Measurements from ENCODE around the gene ZNF521.

ZNF521 gene
- 0 to 0.54 (median 0) reads per million in 9 experiments for total RNA-seq

DNA sequence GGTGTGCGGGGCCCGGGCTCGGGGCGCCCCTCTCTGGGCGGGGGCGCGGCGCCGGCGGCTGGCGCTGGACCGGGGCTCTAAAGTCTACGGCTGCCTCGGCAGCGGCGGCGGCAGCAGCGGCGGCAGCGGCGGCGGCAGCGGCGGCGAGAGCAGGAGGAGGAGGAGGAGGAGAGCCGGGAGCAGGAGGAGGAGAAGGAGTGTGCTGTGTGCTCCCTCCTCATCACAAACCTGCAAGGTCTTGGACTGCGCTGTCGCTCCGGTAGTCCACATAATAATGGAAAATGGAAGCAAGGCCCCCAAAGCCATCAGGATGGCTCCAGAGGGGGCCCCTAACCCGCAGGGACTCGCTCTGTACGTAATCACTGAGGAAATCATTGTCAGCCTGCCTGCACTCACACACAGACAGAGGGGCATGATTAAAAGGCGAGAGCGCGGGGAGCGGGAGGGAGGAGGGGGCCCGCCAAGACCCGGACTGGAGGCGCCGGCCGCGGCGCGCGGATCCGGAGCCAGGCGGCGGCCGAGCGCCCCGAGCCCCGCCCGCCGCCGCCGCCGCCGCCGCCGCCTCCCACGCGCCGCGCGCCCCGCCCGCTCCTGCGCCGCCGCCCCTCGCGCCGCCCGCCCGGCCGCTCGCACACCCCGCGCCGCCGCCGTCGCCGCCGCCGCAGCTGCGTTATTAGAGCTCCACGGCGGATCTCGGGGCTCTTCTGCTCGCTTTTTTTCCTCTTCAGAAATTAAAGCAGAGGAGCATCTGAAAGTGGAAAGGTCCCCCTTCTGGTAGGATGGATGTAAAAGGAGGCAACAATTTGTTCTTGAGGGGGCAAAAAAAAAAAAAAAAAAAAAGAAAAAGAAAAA, at the start of gene ZNF521:
Gene ZNF521 (minus strand): TSS at position 390 of the 852 bp plus-strand sequence. CDS start 1,220 bp downstream, outside the sequence.
- H3K4me3 Mint-ChIP-seq = peak within 1 kb of the TSS; percentile 88 to 90
- peaks cover 6 to 10% of the 10 kb centered on the region in 2 donors for H3K4me1 Mint-ChIP-seq (ENCODE audit: low read depth in 2 of 2)
- no peak within 1 kb of the TSS for H3K27ac Mint-ChIP-seq
- H3K27me3 Mint-ChIP-seq = peaks cover 33% of the 10 kb centered on the region in 2 donors
- peak; percentile 17 to 24 (median 21) for DNase-seq
- H3K9me3 Mint-ChIP-seq = no peaks in the 10 kb centered on the region
- ATAC-seq (replicated peaks) = peak; percentile 85
- peaks cover 5% of the 10 kb centered on the region for H3K36me3 Mint-ChIP-seq (ENCODE audit: insufficient read depth)

GRCh38 chr18:25399554-25399953, 47.6 kb upstream of the ZNF521 start:
- Mint-ChIP-seq H3K4me3 (no peak overlapping the region), H3K27me3 (no peaks in the 10 kb centered on the region), H3K27ac (no peak overlapping the region), H3K9me3 (peaks cover 2 to 7% of the 10 kb centered on the region in 2 donors), H3K36me3 (ENCODE audit: insufficient read depth) (no peaks in the 10 kb centered on the region), H3K4me1 (ENCODE audit: low read depth in 2 of 2) (no peaks in the 10 kb centered on the region)
- ATAC-seq (replicated peaks) (no peak), DNase-seq (no peak)

DNA sequence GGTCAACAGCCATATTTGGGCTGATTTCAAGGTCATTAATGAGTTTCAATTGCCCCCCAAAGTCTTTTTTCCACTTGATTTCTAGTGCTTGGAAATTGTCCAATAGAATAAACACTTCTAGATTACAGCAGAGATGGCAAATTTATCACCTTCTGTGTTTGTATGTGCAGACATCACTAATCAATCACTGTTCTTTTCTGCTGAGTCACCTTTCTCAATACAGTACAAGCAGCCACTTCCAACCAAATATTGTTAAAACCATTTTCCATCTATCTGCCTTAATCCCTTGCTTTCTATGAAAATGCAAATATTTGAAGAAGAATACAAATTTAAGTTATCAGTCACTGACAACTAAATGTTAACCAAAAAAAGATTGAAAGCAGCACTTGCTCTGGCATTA, 40.2 kb upstream of the ZNF521 start:
- Mint-ChIP-seq H3K4me3 (no peak overlapping the region), H3K27ac (no peak overlapping the region), H3K9me3 (peaks cover 5 to 22% of the 10 kb centered on the region in 2 donors), H3K36me3 (ENCODE audit: insufficient read depth) (no peaks in the 10 kb centered on the region), H3K27me3 (peaks cover 0 to 8% of the 10 kb centered on the region in 2 donors), H3K4me1 (ENCODE audit: low read depth in 2 of 2) (no peaks in the 10 kb centered on the region)
- DNase-seq (no peak), ATAC-seq (replicated peaks) (no peak)

DNA sequence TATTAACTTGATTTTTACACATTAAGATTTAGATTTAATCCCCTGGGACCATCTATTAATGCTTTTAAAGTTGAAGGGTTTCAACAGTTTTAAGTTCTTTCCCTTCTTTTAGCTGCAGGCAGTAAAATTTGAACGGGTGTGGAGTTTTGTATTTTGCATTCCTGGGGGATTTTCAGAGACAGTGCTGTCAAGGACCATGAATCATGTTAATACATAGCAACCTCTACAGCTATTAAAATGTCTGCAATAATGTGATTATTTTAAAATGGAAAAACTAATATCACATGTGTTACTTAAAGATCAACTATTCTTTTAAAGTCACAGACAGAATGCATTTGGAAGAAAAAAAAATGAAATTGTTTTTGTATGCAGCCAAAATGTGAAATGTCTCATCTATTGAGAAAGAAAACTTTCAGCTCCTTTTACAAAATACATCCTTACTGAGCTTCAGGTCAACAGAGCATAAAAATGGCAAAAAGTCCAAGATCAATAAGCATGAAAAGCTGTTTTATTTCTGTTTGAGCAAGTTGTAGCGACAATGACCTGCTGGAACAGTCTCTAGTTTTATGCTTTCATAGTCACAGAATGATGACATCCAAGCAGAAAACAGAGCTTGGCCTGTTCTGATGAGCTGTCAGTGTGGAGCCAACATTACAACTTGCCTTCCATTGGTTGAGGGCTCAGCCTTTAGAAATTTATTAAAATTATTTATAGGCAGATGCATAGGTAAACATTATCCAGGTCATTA, 21.6 kb upstream of the ZNF521 start:
- peaks cover 3% of the 10 kb centered on the region for H3K36me3 Mint-ChIP-seq (ENCODE audit: insufficient read depth)
- H3K9me3 Mint-ChIP-seq = no peaks in the 10 kb centered on the region
- no peaks in the 10 kb centered on the region for H3K4me1 Mint-ChIP-seq (ENCODE audit: low read depth in 2 of 2)
- H3K27me3 Mint-ChIP-seq = peaks cover 0 to 5% of the 10 kb centered on the region in 2 donors
- H3K27ac Mint-ChIP-seq = no peak overlapping the region
- ATAC-seq (replicated peaks) (no peak), DNase-seq (no peak)
- H3K4me3 Mint-ChIP-seq = no peak overlapping the region

- H3K9me3 Mint-ChIP-seq = peaks cover 0 to 2% of the 10 kb centered on the region in 2 donors
- H3K4me3 Mint-ChIP-seq = no peak overlapping the region
- no peaks in the 10 kb centered on the region for H3K27me3 Mint-ChIP-seq
- no peak overlapping the region for H3K27ac Mint-ChIP-seq
- DNase-seq = no peak
- no peak for ATAC-seq (replicated peaks)
- no peaks in the 10 kb centered on the region for H3K36me3 Mint-ChIP-seq (ENCODE audit: insufficient read depth)
- no peaks in the 10 kb centered on the region for H3K4me1 Mint-ChIP-seq (ENCODE audit: low read depth in 2 of 2)
Measured at GRCh38 chr18:25370391-25370790, 18.4 kb upstream of the ZNF521 start.

DNA sequence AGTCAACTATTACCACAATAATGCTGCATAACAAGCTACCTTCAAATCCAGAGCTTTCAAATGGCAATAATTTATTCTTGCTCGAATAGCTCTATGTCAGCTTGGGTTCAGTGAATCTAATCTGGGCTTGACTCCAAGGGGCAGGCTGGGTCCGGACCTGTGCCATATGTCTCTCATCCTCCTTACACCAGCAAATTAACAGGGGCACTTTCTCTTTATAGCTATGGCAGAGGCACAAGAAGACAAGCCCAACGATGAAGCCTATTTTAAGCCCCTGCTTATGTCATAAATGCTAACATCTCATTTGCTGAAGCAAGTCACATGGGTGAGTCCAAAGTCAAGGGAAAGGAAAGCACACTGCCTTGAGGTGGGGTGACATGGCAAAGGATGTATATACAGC, 13.3 kb upstream of the ZNF521 start:
- no peak for DNase-seq
- Mint-ChIP-seq H3K27ac (no peak overlapping the region), H3K9me3 (peaks cover 4 to 7% of the 10 kb centered on the region in 2 donors), H3K4me1 (ENCODE audit: low read depth in 2 of 2) (no peaks in the 10 kb centered on the region), H3K27me3 (peaks cover 12 to 25% of the 10 kb centered on the region in 2 donors), H3K36me3 (ENCODE audit: insufficient read depth) (no peaks in the 10 kb centered on the region), H3K4me3 (no peak overlapping the region)
- ATAC-seq (replicated peaks) = no peak

DNA sequence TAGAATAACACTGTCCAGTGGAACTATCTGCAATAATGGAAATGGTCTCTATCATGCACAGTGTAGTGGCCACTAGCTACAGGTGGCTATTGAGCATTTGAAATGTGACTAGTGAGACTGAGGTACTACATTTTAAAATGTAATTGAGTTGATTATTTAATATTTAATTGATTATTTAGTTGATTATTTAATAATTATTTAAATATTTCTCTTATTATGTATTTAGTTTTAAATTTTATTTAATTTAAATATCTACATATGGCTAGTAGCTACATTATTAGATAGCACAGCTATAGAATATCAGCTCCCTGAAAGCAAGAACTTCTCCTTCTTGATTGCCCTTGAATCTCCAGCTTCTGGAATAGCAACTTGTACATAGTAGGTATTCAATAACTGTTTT, 12.8 kb upstream of the ZNF521 start:
- ATAC-seq (replicated peaks) = no peak
- H3K9me3 Mint-ChIP-seq = peaks cover 4 to 7% of the 10 kb centered on the region in 2 donors
- no peak for DNase-seq
- H3K4me1 Mint-ChIP-seq (ENCODE audit: low read depth in 2 of 2) = no peaks in the 10 kb centered on the region
- no peaks in the 10 kb centered on the region for H3K36me3 Mint-ChIP-seq (ENCODE audit: insufficient read depth)
- no peak overlapping the region for H3K27ac Mint-ChIP-seq
- no peak overlapping the region for H3K4me3 Mint-ChIP-seq
- peaks cover 15 to 25% of the 10 kb centered on the region in 2 donors for H3K27me3 Mint-ChIP-seq

DNA sequence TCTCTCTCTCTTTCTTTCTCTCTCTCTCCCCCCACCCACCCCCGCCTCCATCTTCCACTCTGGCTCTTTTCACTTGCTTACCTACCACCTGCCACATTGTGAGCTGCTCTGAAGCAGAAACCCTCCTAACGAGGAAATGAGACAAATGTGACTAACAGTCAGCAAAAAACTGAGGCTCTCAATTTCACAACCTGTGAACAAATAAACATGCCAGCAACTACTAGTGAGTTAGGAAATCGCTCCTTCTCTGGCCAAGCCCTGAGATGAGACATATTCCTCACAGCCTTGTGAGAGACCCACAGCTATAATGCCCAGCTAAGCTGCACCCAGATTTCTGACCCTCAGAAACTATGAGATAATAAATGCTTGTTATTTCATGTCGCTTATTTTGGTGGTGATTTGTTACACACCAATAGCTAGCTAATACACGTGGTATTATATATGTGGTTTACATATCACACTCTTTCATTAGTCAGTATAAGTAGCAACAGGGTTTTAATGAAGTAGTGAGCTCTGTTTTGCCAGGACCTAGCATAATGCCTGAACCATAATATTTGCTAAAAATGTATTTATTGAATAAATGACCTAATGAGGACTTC, 8.4 kb upstream of the ZNF521 start:
- Mint-ChIP-seq H3K4me1 (ENCODE audit: low read depth in 2 of 2) (no peaks in the 10 kb centered on the region), H3K36me3 (ENCODE audit: insufficient read depth) (no peaks in the 10 kb centered on the region), H3K27me3 (peaks cover 22 to 25% of the 10 kb centered on the region in 2 donors), H3K27ac (no peak overlapping the region), H3K4me3 (no peak overlapping the region), H3K9me3 (peaks cover 2 to 7% of the 10 kb centered on the region in 2 donors)
- ATAC-seq (replicated peaks) (no peak), DNase-seq (no peak)

- peaks cover 5% of the 10 kb centered on the region for H3K36me3 Mint-ChIP-seq (ENCODE audit: insufficient read depth)
- no peak overlapping the region for H3K27ac Mint-ChIP-seq
- H3K27me3 Mint-ChIP-seq = peaks cover 24 to 26% of the 10 kb centered on the region in 2 donors
Measured at GRCh38 chr18:25353080-25353479, 1.1 kb upstream of the ZNF521 start.

DNA sequence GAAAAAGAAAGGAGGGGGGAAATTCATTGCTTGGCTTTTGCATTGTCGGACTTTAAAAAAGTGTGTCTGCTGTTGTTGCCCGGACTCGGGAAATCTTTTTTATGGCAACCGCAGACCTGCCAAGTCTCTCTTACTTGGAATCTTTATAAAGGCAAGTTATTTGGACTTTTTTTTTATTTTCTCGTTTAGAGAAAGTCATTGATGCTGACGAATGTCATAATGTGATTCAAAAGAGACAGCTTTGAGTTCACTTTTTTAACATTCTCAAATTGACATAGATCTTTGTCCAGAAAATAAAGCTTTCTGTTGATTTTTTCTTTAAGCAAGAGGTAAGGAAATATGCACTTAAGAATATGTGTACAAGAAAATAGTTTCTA, 651 bp upstream of the ZNF521 start:
- Mint-ChIP-seq H3K4me1 (ENCODE audit: low read depth in 2 of 2) (peaks cover 6 to 10% of the 10 kb centered on the region in 2 donors), H3K36me3 (ENCODE audit: insufficient read depth) (peaks cover 5% of the 10 kb centered on the region), H3K9me3 (no peaks in the 10 kb centered on the region), H3K4me3 (peak overlapping the region; percentile 62 to 88), H3K27me3 (peaks cover 27 to 29% of the 10 kb centered on the region in 2 donors), H3K27ac (no peak overlapping the region)
- DNase-seq (no peak), ATAC-seq (replicated peaks) (no peak)

More at GRCh38 chr18:25353080-25353479, 1.1 kb upstream of the ZNF521 start:
- peak overlapping the region; percentile 62 to 88 for H3K4me3 Mint-ChIP-seq
- DNase-seq (no peak), ATAC-seq (replicated peaks) (no peak)
- peaks cover 6 to 10% of the 10 kb centered on the region in 2 donors for H3K4me1 Mint-ChIP-seq (ENCODE audit: low read depth in 2 of 2)
- H3K9me3 Mint-ChIP-seq = no peaks in the 10 kb centered on the region

DNA sequence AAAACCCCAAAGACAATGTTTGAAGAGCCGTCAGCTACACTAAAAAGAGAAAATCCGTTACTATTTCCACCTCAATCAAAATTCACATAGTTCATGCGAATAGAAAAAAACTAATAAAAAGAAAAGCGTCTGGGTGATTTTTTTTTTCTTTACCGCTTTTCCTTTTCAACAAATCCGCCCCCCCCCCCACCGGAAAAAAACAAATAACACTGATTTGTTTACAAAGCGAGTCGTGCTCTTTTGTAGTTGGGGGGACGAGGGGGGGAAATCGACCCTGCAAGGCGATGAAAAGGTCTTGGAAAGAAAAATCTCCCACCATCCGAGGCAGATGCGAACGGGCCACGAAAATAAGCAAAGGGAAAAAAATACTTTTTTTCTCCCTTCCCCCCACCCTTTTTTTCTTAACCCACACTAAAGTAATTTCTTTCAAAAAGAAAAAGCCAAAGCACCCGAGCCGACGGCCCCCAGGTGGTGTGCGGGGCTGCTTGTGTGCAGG, 638 bp downstream of the ZNF521 start:
- no peak for ATAC-seq (replicated peaks)
- H3K9me3 Mint-ChIP-seq = no peaks in the 10 kb centered on the region
- no peak for DNase-seq
- H3K36me3 Mint-ChIP-seq (ENCODE audit: insufficient read depth) = peaks cover 5% of the 10 kb centered on the region
- H3K4me3 Mint-ChIP-seq = peak overlapping the region; percentile 88 to 90
- no peak overlapping the region for H3K27ac Mint-ChIP-seq
- H3K27me3 Mint-ChIP-seq = peaks cover 38% of the 10 kb centered on the region in 2 donors
- peaks cover 6 to 10% of the 10 kb centered on the region in 2 donors for H3K4me1 Mint-ChIP-seq (ENCODE audit: low read depth in 2 of 2)

DNA sequence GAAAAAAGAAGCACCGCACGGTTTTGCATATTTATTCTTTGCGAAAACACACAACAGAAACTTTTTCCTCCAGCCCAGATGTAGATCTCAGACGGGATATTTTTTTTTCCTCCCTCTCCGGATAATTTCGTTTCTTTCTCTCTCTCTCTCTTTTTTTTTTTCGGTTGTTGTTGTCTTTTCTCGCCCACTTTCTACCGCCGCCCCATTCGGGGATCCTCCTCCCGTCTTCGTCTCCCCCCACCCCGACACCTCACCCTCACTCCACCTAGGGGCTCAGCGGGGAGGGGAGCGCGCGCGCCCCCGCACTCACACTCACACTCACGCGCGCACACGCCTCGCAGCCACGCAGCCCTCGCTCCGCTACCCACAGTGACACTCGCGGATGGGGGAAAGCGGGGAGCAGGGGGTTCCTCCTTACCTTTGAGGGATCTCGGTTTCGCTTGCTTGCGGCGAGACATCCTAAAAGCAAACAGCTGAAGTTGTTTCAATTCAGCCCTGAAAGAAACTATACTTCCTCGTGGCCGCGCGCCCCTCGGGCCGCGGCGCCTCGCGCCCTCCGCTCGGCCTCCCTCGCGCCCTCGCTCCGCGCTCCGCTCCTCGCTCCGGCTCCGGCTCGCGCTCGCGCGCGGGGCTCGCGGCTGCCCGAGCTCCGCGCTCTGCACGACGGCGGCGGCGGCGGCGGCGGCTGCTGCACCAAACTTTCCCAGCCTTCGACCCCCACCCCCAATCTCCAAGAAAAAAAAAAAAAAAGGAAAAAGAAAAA, 1.3 kb downstream of the ZNF521 start:
- Mint-ChIP-seq H3K36me3 (ENCODE audit: insufficient read depth) (peaks cover 5% of the 10 kb centered on the region), H3K9me3 (no peaks in the 10 kb centered on the region), H3K27ac (peak overlapping the region in 1 of 2 donors; percentile 57), H3K4me1 (ENCODE audit: low read depth in 2 of 2) (peaks cover 6 to 10% of the 10 kb centered on the region in 2 donors), H3K4me3 (peak overlapping the region; percentile 88 to 90), H3K27me3 (peaks cover 38 to 41% of the 10 kb centered on the region in 2 donors)
- DNase-seq = no peak
- ATAC-seq (replicated peaks) = peak; percentile 9
